Stomach (tissue), 9 donors: Measurements from ENCODE around the gene TP73. TPM values are rescaled to one million over a fixed set of nuclear protein-coding genes. Genes with fewer than 3 reads are reported as not detected.

Experiments used
- DNase-seq, 2 donors: peaks; one replicate each; pipeline versions ENCODE4 v3.0.0 to v3.0.0-alpha.2; 2013 to 2019
- H3K27ac ChIP-seq, 5 donors: fragments of 200-600 bp in 4 of 5; sonication (generic) in 4 of 5; one replicate each; pipeline ENCODE4 v1.5.1; 2013 to 2019; ENCODE audit warnings: mild to moderate bottlenecking in 1 of 5, moderate library complexity in 1 of 5
- H3K27me3 ChIP-seq, 3 donors: fragments of 200-600 bp; sonication (generic); one replicate each; pipeline ENCODE4 v1.5.1; 2017 to 2019; ENCODE audit warnings: mixed run types in 1 of 3
- H3K36me3 ChIP-seq, 4 donors: fragments of 200-600 bp; sonication (generic); 1 replicate in 3 of 4; 2 replicates in 1 of 4; pipeline ENCODE4 v1.5.1; 2016 to 2019
- H3K4me1 ChIP-seq, 4 donors: fragments of 200-600 bp; sonication (generic); one replicate each; pipeline ENCODE4 v1.5.1; 2016 to 2019
- H3K4me3 ChIP-seq, 4 donors: fragments of 200-600 bp; sonication (generic) in 3 of 4; one replicate each; pipeline ENCODE4 v1.5.1; 2016 to 2019; ENCODE audit warnings: mild to moderate bottlenecking in 1 of 4
- H3K9me3 ChIP-seq, 4 donors: fragments of 200-600 bp; sonication (generic); one replicate each; pipeline ENCODE4 v1.5.1; 2016 to 2019
- EP300 ChIP-seq: sonication (generic); formaldehyde crosslinking; IDR thresholded peaks from one replicate; pipeline ENCODE4 v1.6.1; 2017; ENCODE audit warnings: antibody characterized with exemption
- POLR2A ChIP-seq, 4 donors: fragments of 450-650 bp; IDR thresholded peaks; one replicate each; pipeline ENCODE4 v1.6.1; 2016; ENCODE audit warnings: antibody characterized with exemption in 4 of 4, control low read depth in 2 of 4, mild to moderate bottlenecking in 1 of 4, moderate library complexity in 1 of 4
- POLR2AphosphoS5 ChIP-seq, 3 donors: sonication (generic); formaldehyde crosslinking; IDR thresholded peaks; one replicate each; pipeline ENCODE4 v1.6.1; 2016; ENCODE audit warnings: antibody characterized with exemption in 3 of 3
- WGBS, 5 donors: extraction: QIAGEN DNeasy Blood & Tissue Kit in 3 of 5; methylation state at CpG; one replicate each; pipeline versions ENCODE4 v1.1.5 to v1.1.7; 2013 to 2018; 5-methylcytosine and 5-hydroxymethylcytosine counted together
- intact Hi-C: fragments of 100-400 bp; cut with DNase I; formaldehyde crosslinking; loops from one replicate; pipeline ENCODE4 v1.15.1; 2023; ENCODE audit warnings: low total_unique reads
- polyA plus RNA-seq, 3 donors: library from polyadenylated mRNA; stranded (reverse); fragments of 200-250 nt; gene quantifications; one replicate each; pipeline ENCODE4 v1.2.3, GENCODE V29; 2013
- total RNA-seq, 5 donors: library from RNA; depleted of rRNA; stranded (reverse); fragments of >200 nt; gene quantifications; one replicate each; pipeline versions ENCODE4 v1.1.0 to v1.2.3, GENCODE V29; 2014 to 2016
- TF ChIP-seq, protein P1 (sequence below), 7 experiments: fragments of 450-650 bp in 4 of 7; fragments of 200-600 bp in 3 of 7; sonication (generic) in 3 of 7; IDR thresholded peaks; one replicate each; pipeline ENCODE4 v1.5.1; 2016 to 2019; ENCODE audit warnings: antibody characterized with exemption in 7 of 7, control low read depth in 2 of 7, mild to moderate bottlenecking in 1 of 7
- donor health status: healthy with polysubstance abuse.
- donor health status: Bipolar disorder and iron deficiency.
- donor health status: healthy.

Gene TP73
- total and polyA plus RNA-seq, 8 donors = 0.25 to 9.8 (median 1.4) TPM; not detected in 4

DNA sequence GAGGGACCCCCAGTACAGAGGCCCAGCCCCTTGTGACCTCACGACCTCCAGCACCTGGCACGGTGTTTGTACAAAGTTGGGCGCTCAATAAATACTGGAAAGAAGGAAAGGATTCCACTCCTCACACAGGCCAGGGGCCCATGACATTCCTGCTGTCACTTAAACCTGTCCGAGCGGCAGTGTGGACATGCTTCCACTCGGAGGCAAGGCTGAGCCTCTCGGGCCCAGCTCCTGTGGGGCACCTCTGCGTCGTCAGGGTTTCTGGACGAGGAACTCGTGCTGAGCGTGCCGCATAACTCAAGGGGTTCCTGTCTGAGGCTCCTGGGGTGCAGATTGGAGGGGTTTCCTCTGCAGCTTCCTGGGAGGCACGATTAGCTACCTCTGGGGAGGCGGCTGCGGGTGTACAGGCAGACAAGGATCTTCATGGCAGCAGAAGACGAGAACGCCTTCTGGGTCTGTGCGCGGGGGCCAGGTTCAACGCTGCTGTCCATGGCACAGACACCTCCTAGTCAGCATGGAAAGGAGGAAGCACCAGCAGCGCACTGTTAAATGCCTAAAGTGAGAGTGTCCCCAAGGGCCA is 116.6 kb downstream of the TP73 start:
- Histone ChIP-seq H3K9me3 (no peaks in the 10 kb centered on the region), H3K27me3 (peaks cover 0 to 31% (median 0%) of the 10 kb centered on the region in 3 donors), H3K4me1 (peaks cover 14 to 30% (median 29%) of the 10 kb centered on the region in 4 donors), H3K36me3 (no peaks in the 10 kb centered on the region), H3K4me3 (no peak overlapping the region), H3K27ac (no peak overlapping the region)
- TF ChIP-seq POLR2A (IDR thresholded peaks at IDR 0.05) (no peak), EP300 (no peak), POLR2AphosphoS5 (IDR thresholded peaks at IDR 0.05) (no peak)
- TF ChIP-seq, protein P1, sequence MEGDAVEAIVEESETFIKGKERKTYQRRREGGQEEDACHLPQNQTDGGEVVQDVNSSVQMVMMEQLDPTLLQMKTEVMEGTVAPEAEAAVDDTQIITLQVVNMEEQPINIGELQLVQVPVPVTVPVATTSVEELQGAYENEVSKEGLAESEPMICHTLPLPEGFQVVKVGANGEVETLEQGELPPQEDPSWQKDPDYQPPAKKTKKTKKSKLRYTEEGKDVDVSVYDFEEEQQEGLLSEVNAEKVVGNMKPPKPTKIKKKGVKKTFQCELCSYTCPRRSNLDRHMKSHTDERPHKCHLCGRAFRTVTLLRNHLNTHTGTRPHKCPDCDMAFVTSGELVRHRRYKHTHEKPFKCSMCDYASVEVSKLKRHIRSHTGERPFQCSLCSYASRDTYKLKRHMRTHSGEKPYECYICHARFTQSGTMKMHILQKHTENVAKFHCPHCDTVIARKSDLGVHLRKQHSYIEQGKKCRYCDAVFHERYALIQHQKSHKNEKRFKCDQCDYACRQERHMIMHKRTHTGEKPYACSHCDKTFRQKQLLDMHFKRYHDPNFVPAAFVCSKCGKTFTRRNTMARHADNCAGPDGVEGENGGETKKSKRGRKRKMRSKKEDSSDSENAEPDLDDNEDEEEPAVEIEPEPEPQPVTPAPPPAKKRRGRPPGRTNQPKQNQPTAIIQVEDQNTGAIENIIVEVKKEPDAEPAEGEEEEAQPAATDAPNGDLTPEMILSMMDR (IDR thresholded peaks at IDR 0.05) = no peak
- intact Hi-C loops = no loop called here
- WGBS, 5 donors = 85 to 91% (median 89%) methylated on average over 15 to 22 of the region's 22 CpGs
- DNase-seq = no peak

DNA sequence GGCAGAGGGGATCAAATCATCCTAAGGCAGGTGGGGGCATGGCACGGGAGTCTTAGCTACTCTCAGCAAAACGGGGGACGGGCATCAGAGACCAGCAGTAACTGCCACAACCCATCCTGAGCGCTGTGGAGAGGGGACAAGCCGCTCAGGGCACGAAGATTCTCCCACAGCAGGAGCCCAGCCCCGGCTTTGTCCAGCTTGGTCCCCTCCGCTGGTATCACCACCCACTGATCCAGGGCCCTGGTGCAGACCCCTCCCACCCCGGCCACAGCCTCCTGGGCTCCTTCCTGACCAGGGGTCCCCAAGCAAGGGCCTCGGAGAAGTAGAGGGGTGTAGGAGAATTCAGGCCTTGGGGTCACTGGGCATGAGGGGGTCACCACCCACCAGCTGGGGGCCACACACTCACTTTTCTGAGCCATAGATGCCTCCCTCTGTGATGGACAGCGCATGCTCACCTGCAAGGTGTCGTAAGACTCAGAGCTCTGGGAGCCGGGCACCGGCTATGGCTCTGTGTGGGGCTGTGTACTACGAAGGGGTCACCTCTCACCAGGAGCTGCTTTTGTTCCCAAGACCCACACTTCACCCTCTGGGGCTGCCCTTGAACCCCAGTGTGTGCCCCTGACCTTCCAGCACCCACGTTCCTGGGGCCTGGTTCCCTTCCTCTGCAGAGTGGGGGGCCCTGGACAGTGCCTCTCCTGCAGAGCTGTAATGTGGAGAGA is 117.9 kb downstream of the TP73 start:
- no peak overlapping the region for H3K4me3 ChIP-seq
- 87 to 93% (median 90%) methylated on average over 12 to 16 of the region's 16 CpGs for WGBS, 5 donors
- no peaks in the 10 kb centered on the region for H3K36me3 ChIP-seq
- no peaks in the 10 kb centered on the region for H3K9me3 ChIP-seq
- H3K27me3 ChIP-seq = peaks cover 0 to 30% (median 0%) of the 10 kb centered on the region in 3 donors
- intact Hi-C loops = no loop called here
- no peak overlapping the region for H3K27ac ChIP-seq
- H3K4me1 ChIP-seq = peaks cover 17 to 43% (median 42%) of the 10 kb centered on the region in 4 donors
- no peak for DNase-seq
- TF ChIP-seq POLR2A (IDR thresholded peaks at IDR 0.05) = no peak

DNA sequence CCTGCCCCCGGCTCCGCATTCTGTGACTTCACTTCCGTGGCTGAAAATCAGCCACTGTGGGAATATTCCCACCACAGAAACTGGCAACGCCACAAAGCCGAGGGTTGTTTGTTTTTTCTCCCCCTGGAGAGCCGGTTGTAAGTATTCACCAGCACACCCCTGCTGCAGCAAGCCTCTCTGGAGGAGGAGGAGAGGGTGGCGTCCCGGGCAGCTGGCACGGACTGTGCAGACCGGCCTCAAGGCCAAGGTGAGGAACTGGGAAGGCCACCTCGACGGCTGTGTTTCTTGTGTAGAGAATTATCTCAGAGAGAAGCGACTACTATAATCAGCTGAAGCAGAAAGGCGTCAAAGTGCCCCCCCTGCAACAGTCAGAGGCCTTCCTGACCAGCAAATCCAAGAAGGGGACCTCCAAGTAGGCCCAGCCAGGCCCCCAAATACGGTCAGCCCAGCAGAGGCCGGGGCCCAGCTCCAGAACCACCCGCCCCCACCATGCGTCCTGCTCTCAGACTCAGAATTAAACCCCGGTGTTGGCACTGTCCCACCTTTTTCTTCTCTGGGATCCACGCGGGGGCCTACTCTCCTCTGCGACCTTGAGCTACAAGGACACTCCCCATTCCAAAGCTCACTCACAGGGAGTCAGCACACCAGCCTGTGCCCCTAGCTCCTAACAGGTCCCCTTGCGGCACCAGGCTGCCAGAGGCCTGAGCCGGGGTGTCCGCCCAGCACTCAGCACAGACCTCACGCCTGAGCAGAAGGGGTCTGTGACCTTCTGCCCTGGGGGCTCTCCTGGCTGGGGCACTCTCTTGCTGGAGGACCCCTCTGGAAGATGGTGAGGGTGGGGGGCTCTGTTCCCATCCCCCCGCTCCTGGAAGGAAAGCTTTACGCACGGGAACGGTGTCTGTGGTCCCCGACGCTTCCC is 119.1 kb downstream of the TP73 start:
- Histone ChIP-seq H3K27me3 (peaks cover 0 to 30% (median 0%) of the 10 kb centered on the region in 3 donors), H3K4me1 (peaks cover 28 to 55% (median 54%) of the 10 kb centered on the region in 4 donors), H3K36me3 (no peaks in the 10 kb centered on the region), H3K4me3 (peak overlapping the region; percentile 62 to 91 (median 78)), H3K27ac (peak overlapping the region in 2 of 5 donors; percentile 56 to 88), H3K9me3 (no peaks in the 10 kb centered on the region)
- peak in 1 of 2 donors; percentile 54 for DNase-seq
- intact Hi-C loops = no loop called here
- 43 to 57% (median 53%) methylated on average over 20 to 32 of the region's 32 CpGs for WGBS, 5 donors
- TF ChIP-seq POLR2AphosphoS5 (IDR thresholded peaks at IDR 0.05) (no peak), EP300 (no peak), POLR2A (IDR thresholded peaks at IDR 0.05) (no peak)
- TF ChIP-seq, protein P1 (IDR thresholded peaks at IDR 0.05) = no peak

DNA sequence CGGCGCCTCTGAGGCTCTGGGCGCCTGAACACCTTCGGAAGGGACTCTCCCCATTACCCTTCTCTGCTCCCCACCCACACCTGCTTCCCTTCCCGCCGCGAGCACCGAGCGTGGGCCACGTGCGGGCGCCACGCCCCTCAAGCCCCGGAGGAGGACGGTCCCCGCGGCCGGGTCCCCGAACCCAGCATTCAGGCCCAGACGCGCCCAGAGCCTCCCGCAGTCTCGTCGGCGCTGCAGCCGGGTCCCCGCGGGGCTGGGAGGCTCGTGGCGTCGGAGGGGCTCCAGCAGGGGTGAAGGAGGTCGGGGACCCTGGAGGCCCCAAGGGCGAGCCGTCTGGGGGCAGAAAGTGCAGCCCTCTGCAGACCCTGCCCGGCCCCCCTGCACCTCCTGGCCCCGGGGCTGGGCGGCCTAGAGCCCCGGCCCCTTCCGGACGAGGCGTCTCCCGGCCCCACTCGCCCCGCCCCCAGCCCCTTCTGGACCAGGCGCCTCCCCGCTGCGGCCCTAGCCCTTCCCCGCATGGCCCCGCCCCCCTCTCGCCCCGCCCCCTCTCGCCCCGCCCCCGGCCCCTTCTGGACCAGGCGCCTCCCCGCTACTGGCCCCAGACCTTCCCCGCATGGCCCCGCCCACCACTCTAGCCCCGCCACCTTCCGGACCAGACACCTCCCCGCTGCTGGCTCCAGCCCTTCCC is 119.9 kb downstream of the TP73 start:
- no peaks in the 10 kb centered on the region for H3K36me3 ChIP-seq
- WGBS, 5 donors = 1 to 4% (median 1%) methylated on average over 9 to 60 of the region's 61 CpGs
- H3K4me1 ChIP-seq = peaks cover 29 to 56% (median 55%) of the 10 kb centered on the region in 4 donors
- peak overlapping the region in 4 of 5 donors; percentile 70 to 88 (median 76) for H3K27ac ChIP-seq
- TF ChIP-seq EP300 (no peak), POLR2A (IDR thresholded peaks at IDR 0.05) (no peak), POLR2AphosphoS5 (IDR thresholded peaks at IDR 0.05) (no peak)
- TF ChIP-seq, protein P1 (IDR thresholded peaks at IDR 0.05) = no peak
- intact Hi-C loops = no loop called here
- H3K9me3 ChIP-seq = no peaks in the 10 kb centered on the region
- H3K27me3 ChIP-seq = peaks cover 0 to 26% (median 0%) of the 10 kb centered on the region in 3 donors
- H3K4me3 ChIP-seq = peak overlapping the region; percentile 62 to 91 (median 78)
- peak; percentile 95 to 97 for DNase-seq
